ENCODE measurements around the gene ITGAE. TPM values are rescaled to one million over a fixed set of nuclear protein-coding genes. Genes with fewer than 3 reads are reported as not detected.
"Not testable (repeated sequence)": the region's sequence is repeated elsewhere in the genome, so short reads cannot be mapped to it uniquely, and the experiment has no call there.

The ITGAE gene
- polyA plus RNA-seq, 3 donors = 66.6 to 102 (median 78.8) TPM

DNA sequence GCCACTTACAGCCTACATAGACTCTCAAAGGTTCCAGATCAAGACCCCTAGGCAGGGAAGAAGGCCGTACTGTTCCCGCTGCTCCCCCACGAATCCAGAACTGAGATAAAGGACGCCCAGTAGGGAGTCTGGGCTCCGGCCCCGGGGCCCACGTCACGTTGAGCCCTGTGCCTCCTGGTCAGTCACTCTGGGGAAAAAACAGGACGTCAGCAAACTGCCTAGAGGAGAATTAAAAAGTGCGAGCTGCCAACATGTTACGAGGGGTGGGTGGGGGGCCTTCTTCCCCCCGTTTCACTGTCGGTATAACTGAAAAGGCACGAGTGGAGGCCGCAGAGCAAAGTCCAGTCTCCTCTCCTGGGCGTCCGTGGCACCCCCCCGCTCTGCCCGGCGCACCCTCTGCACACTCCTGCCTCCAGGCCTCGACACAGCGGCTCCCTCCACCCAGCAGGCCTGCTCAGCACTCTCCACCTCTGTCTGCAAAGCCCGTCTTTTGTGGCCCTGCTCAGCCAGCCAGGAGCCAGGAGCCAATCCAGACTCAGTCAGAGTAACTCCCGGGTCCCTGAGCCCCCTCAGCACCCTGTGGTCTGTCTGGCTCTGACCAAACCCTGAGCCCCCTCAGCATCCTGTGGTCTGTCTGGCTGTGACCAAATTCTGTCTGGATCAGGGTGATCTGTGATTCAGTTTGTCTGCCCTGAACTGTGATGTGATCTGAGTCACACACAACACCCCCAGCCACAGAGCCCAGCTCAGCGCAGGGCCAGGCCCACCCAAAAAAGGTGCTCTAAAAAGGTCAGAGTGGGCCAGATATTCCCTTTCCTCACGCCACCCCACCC lies 6.2 kb downstream of the ITGAE start:
- H3K9me3 Mint-ChIP-seq = peaks cover 0 to 2% (median 0%) of the 10 kb centered on the region in 7 donors
- H3K27ac Mint-ChIP-seq = peak overlapping the region in 2 of 7 donors; percentile 32 to 78
- Histone ChIP-seq H3K9ac (ENCODE audit: insufficient read depth, low read length, poor library complexity, severe bottlenecking) (no peak overlapping the region), H3K4me3 (replicated peaks in 1 of 3; ENCODE audit: low read depth in 2 of 3, low read length in 3 of 3) (no peak overlapping the region), H3K36me3 (replicated peaks in 1 of 2; ENCODE audit: control insufficient read depth in 1 of 2, insufficient read depth in 2 of 2, low read length in 2 of 2) (no peaks in the 10 kb centered on the region), H3K27me3 (ENCODE audit: control insufficient read depth in 2 of 2, insufficient read depth in 2 of 2, low read length in 2 of 2) (no peaks in the 10 kb centered on the region), H3K9me3 (replicated peaks in 1 of 2; ENCODE audit: control insufficient read depth in 1 of 2, insufficient read depth in 1 of 2, low read length in 2 of 2) (no peaks in the 10 kb centered on the region), H3K27ac (ENCODE audit: low read depth in 1 of 2, low read length in 2 of 2) (no peak overlapping the region), H3K4me1 (ENCODE audit: control insufficient read depth in 1 of 2, insufficient read depth in 2 of 2, low read length in 2 of 2) (peaks cover 38 to 41% of the 10 kb centered on the region in 2 donors), H4K20me1 (ENCODE audit: insufficient read depth, low read length) (no peaks in the 10 kb centered on the region), H2AFZ (ENCODE audit: insufficient read depth, low read depth, low read length, poor library complexity, severe bottlenecking) (no peak overlapping the region), H3K4me2 (replicated peaks; ENCODE audit: extremely low read depth, low read length, poor library complexity, severe bottlenecking) (no peak overlapping the region), H3K79me2 (ENCODE audit: insufficient read depth, low read length) (no peaks in the 10 kb centered on the region)
- peaks cover 0 to 4% (median 3%) of the 10 kb centered on the region in 3 donors for H3K27me3 Mint-ChIP-seq (ENCODE audit: low read depth in 3 of 3)
- intact Hi-C loops (cut with micrococcal nuclease) = no loop called here
- H3K4me1 Mint-ChIP-seq = peaks cover 46% of the 10 kb centered on the region
- DNase-seq = peak in 1 of 3 donors; percentile 21
- TF ChIP-seq, protein P1, sequence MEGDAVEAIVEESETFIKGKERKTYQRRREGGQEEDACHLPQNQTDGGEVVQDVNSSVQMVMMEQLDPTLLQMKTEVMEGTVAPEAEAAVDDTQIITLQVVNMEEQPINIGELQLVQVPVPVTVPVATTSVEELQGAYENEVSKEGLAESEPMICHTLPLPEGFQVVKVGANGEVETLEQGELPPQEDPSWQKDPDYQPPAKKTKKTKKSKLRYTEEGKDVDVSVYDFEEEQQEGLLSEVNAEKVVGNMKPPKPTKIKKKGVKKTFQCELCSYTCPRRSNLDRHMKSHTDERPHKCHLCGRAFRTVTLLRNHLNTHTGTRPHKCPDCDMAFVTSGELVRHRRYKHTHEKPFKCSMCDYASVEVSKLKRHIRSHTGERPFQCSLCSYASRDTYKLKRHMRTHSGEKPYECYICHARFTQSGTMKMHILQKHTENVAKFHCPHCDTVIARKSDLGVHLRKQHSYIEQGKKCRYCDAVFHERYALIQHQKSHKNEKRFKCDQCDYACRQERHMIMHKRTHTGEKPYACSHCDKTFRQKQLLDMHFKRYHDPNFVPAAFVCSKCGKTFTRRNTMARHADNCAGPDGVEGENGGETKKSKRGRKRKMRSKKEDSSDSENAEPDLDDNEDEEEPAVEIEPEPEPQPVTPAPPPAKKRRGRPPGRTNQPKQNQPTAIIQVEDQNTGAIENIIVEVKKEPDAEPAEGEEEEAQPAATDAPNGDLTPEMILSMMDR (IDR thresholded peaks at IDR 0.05) = no peak
- peaks cover 0 to 6% of the 10 kb centered on the region in 2 donors for H3K36me3 Mint-ChIP-seq
- 88% methylated on average over 22 of the region's 26 CpGs for WGBS (ENCODE audit: insufficient coverage)
- no peak overlapping the region for H3K4me3 Mint-ChIP-seq

DNA sequence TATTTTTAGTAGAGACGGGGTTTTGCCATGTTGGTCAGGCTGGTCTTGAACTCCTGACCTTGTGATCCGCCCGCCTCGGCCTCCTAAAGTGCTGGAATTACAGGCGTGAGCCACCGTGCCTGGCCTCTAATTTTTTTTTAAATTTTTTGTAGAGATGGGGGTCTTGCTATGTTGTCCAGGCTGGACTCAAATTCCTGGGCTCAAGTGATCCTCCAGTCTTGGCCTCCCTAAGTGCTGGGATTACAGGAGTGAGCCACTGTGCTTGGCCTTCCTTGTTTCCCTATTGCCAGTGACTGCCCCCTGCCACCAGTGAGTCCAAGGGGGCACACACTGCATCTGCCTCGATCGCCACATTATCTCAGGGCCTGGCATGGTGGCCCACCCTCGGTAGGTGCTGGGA lies 6.8 kb downstream of the ITGAE start:
- H3K9me3 Mint-ChIP-seq; DNase-seq; H2AFZ ChIP-seq (ENCODE audit: insufficient read depth, low read depth, low read length, poor library complexity, severe bottlenecking); H4K20me1 ChIP-seq (ENCODE audit: insufficient read depth, low read length); H3K27me3 Mint-ChIP-seq (ENCODE audit: low read depth in 3 of 3); H3K9ac ChIP-seq (ENCODE audit: insufficient read depth, low read length, poor library complexity, severe bottlenecking); H3K4me3 ChIP-seq (replicated peaks in 1 of 3; ENCODE audit: low read depth in 2 of 3, low read length in 3 of 3); H3K4me3 Mint-ChIP-seq; H3K79me2 ChIP-seq (ENCODE audit: insufficient read depth, low read length); H3K27ac Mint-ChIP-seq; H3K27ac ChIP-seq (ENCODE audit: low read depth in 1 of 2, low read length in 2 of 2); H3K36me3 Mint-ChIP-seq; H3K9me3 ChIP-seq (replicated peaks in 1 of 2; ENCODE audit: control insufficient read depth in 1 of 2, insufficient read depth in 1 of 2, low read length in 2 of 2); intact Hi-C loops (cut with micrococcal nuclease); H3K4me2 ChIP-seq (replicated peaks; ENCODE audit: extremely low read depth, low read length, poor library complexity, severe bottlenecking); H3K27me3 ChIP-seq (ENCODE audit: control insufficient read depth in 2 of 2, insufficient read depth in 2 of 2, low read length in 2 of 2); H3K36me3 ChIP-seq (replicated peaks in 1 of 2; ENCODE audit: control insufficient read depth in 1 of 2, insufficient read depth in 2 of 2, low read length in 2 of 2): not testable (repeated sequence)
- H3K4me1 Mint-ChIP-seq = peaks cover 43% of the 10 kb centered on the region
- 100% methylated on average over 2 of the region's 9 CpGs for WGBS (ENCODE audit: insufficient coverage)
- peaks cover 32 to 35% of the 10 kb centered on the region in 2 donors for H3K4me1 ChIP-seq (ENCODE audit: control insufficient read depth in 1 of 2, insufficient read depth in 2 of 2, low read length in 2 of 2)

DNA sequence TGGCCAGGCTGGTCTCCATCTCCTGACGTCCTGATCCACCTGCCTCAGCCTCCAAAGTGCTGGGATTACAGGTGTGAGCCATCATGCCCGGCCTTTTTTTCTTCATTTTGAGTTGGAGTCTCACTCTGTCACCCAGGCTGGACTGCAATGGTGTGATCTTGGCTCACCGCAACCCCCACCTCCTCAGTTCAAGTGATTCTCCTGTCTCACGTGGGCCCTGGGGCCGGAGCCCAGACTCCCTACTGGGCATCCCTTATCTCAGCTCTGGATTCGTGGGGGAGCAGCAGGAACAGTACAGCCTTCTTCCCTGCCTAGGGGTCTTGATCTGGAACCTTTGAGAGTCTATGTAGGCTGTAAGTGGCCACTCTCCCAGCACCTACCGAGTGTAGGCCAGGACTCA lies 7.7 kb downstream of the ITGAE start:
- H3K27ac Mint-ChIP-seq = peak overlapping the region in 2 of 7 donors; percentile 21 to 68
- intact Hi-C loops (cut with micrococcal nuclease) = not testable (repeated sequence)

More for the DNA sequence above, 7.7 kb downstream of the ITGAE start:
- not testable (repeated sequence) for H2AFZ ChIP-seq (ENCODE audit: insufficient read depth, low read depth, low read length, poor library complexity, severe bottlenecking); DNase-seq; H3K9me3 Mint-ChIP-seq; H3K4me3 ChIP-seq (replicated peaks in 1 of 3; ENCODE audit: low read depth in 2 of 3, low read length in 3 of 3); H3K36me3 ChIP-seq (replicated peaks in 1 of 2; ENCODE audit: control insufficient read depth in 1 of 2, insufficient read depth in 2 of 2, low read length in 2 of 2); H3K27me3 ChIP-seq (ENCODE audit: control insufficient read depth in 2 of 2, insufficient read depth in 2 of 2, low read length in 2 of 2); H3K36me3 Mint-ChIP-seq; H3K27me3 Mint-ChIP-seq (ENCODE audit: low read depth in 3 of 3); H3K27ac ChIP-seq (ENCODE audit: low read depth in 1 of 2, low read length in 2 of 2); H4K20me1 ChIP-seq (ENCODE audit: insufficient read depth, low read length); H3K79me2 ChIP-seq (ENCODE audit: insufficient read depth, low read length); H3K9ac ChIP-seq (ENCODE audit: insufficient read depth, low read length, poor library complexity, severe bottlenecking); H3K4me3 Mint-ChIP-seq; H3K4me2 ChIP-seq (replicated peaks; ENCODE audit: extremely low read depth, low read length, poor library complexity, severe bottlenecking); H3K9me3 ChIP-seq (replicated peaks in 1 of 2; ENCODE audit: control insufficient read depth in 1 of 2, insufficient read depth in 1 of 2, low read length in 2 of 2)
- H3K4me1 ChIP-seq (ENCODE audit: control insufficient read depth in 1 of 2, insufficient read depth in 2 of 2, low read length in 2 of 2) = peaks cover 23 to 26% of the 10 kb centered on the region in 2 donors
- peaks cover 34% of the 10 kb centered on the region for H3K4me1 Mint-ChIP-seq
- 90% methylated on average over 5 of the region's 7 CpGs for WGBS (ENCODE audit: insufficient coverage)
